ENCODE results near the gene TRPM4.
"Not testable (repeated sequence)": the region's sequence is repeated elsewhere in the genome, so short reads cannot be mapped to it uniquely, and the experiment has no call there.

Gene TRPM4

GRCh38 chr19:49157445-49158224 lies at the start of gene TRPM4:
TRPM4 (plus strand) TSS chr19:49157792; CDS start chr19:49157867, 75 bp downstream.
- peak; percentile 94 for DNase-seq

- DNase-seq, result no peak
Observed at GRCh38 chr19:49109051-49109450, 48.5 kb upstream of the TRPM4 start.

- no peak for DNase-seq
Observed at GRCh38 chr19:49109569-49110233, 47.9 kb upstream of the TRPM4 start.

GRCh38 chr19:49110567-49110966 lies 47.0 kb upstream of the TRPM4 start:
- DNase-seq, result no peak

- no peak for DNase-seq
Observed at GRCh38 chr19:49111218-49111998, 46.2 kb upstream of the TRPM4 start.

- DNase-seq, result peak; percentile 82
Observed at GRCh38 chr19:49113762-49114629, 43.6 kb upstream of the TRPM4 start, which contains the start of gene LIN7B. LIN7B (plus strand) TSS chr19:49114370; CDS start chr19:49114405, 35 bp downstream.

GRCh38 chr19:49114630-49115363 lies 42.8 kb upstream of the TRPM4 start:
- DNase-seq, result peak; percentile 86

- peak; percentile 37 for DNase-seq
Observed at GRCh38 chr19:49116544-49116943, 41.0 kb upstream of the TRPM4 start.

- peak; percentile 27 for DNase-seq
Observed at GRCh38 chr19:49117677-49118564, 39.7 kb upstream of the TRPM4 start.

- peak; percentile 96 for DNase-seq
Observed at GRCh38 chr19:49118565-49119410, 38.8 kb upstream of the TRPM4 start, which contains the start of gene C19orf73. C19orf73 (minus strand) TSS chr19:49119143; CDS start chr19:49119022, 121 bp downstream.

- DNase-seq, result peak; percentile 81
Observed at GRCh38 chr19:49119411-49120324, 37.9 kb upstream of the TRPM4 start, which contains the start of gene PPFIA3. PPFIA3 (plus strand) TSS chr19:49119544; CDS start chr19:49127874, 8,330 bp downstream.

GRCh38 chr19:49120325-49120683 lies 37.3 kb upstream of the TRPM4 start:
- DNase-seq, result peak; percentile 21

- DNase-seq, result no peak
Observed at GRCh38 chr19:49120868-49121267, 36.7 kb upstream of the TRPM4 start.

GRCh38 chr19:49121841-49122240 lies 35.8 kb upstream of the TRPM4 start:
- DNase-seq, result not testable (repeated sequence)

GRCh38 chr19:49123285-49123684 lies 34.3 kb upstream of the TRPM4 start:
- not testable (repeated sequence) for DNase-seq

- DNase-seq, result peak; percentile 37
Observed at GRCh38 chr19:49125025-49125731, 32.4 kb upstream of the TRPM4 start.

- peak; percentile 14 for DNase-seq
Observed at GRCh38 chr19:49126575-49126974, 31.0 kb upstream of the TRPM4 start.

All from femur (tissue), 1 donor.